Smooth muscle cell (in vitro differentiated cells): ENCODE data around the gene ATP9A. TPM values are rescaled to one million over a fixed set of nuclear protein-coding genes. Genes with fewer than 3 reads are reported as not detected.

Source experiments
- DNase-seq: peaks from one replicate; lab custom pipeline; 2025; ENCODE audit not compliant: unreplicated experiment; lab: John Stamatoyannopoulos, UW
- H2AFZ ChIP-seq: fragments of 200-600 bp; sonication (generic); 2 replicates; pipeline ENCODE4 v1.6.0; 2016; ENCODE audit warnings: antibody characterized with exemption, low read depth, mild to moderate bottlenecking
- H3F3A ChIP-seq: fragments of 200-600 bp; sonication (generic); 2 replicates; pipeline ENCODE4 v1.6.0; 2017; ENCODE audit warnings: antibody characterized with exemption, low read depth
- H3K27ac ChIP-seq: fragments of 200-600 bp; sonication (generic); 2 replicates; pipeline ENCODE4 v1.5.1; 2016; ENCODE audit warnings: low read depth, mild to moderate bottlenecking
- H3K27me3 ChIP-seq: fragments of 200-600 bp; sonication (generic); 2 replicates; pipeline ENCODE4 v1.6.1; 2016; ENCODE audit warnings: low read depth, mild to moderate bottlenecking
- H3K36me3 ChIP-seq: fragments of 200-600 bp; sonication (generic); 2 replicates; pipeline ENCODE4 v1.5.1; 2016; ENCODE audit warnings: low read depth
- H3K4me1 ChIP-seq: fragments of 200-600 bp; sonication (generic); 2 replicates; pipeline ENCODE4 v1.5.1; 2016; ENCODE audit warnings: low read depth
- H3K4me2 ChIP-seq: fragments of 200-600 bp; sonication (generic); 2 replicates; pipeline ENCODE4 v1.6.0; 2016; ENCODE audit warnings: mild to moderate bottlenecking
- H3K4me3 ChIP-seq: fragments of 200-600 bp; sonication (generic); 2 replicates; pipeline ENCODE4 v1.5.1; 2016; ENCODE audit warnings: mild to moderate bottlenecking
- H3K79me2 ChIP-seq: fragments of 200-600 bp; sonication (generic); 2 replicates; pipeline ENCODE4 v1.6.0; 2016; ENCODE audit warnings: low read depth, mild to moderate bottlenecking
- H3K9ac ChIP-seq: fragments of 200-600 bp; sonication (generic); 2 replicates; pipeline ENCODE4 v1.6.0; 2016; ENCODE audit warnings: low read depth
- H3K9me3 ChIP-seq: fragments of 200-600 bp; sonication (generic); replicated peaks from 2 replicates; pipeline ENCODE4 v1.5.1; 2016; ENCODE audit warnings: low read depth
- H4K20me1 ChIP-seq: fragments of 200-600 bp; sonication (generic); 2 replicates; pipeline ENCODE4 v1.6.0; 2016; ENCODE audit warnings: low read depth
- WGBS: methylation state at CpG from one replicate; pipeline ENCODE4 v1.1.7; 2016; ENCODE audit warnings: low lambda C conversion rate; 5-methylcytosine and 5-hydroxymethylcytosine counted together
- polyA plus RNA-seq: library from polyadenylated mRNA; unstranded; fragments of >200 nt; fragmentation: Nextera tagmentation; extraction: Ambion mirVana; gene quantifications from 2 replicates; pipeline ENCODE4 v1.2.1, GENCODE V29; 2016
- total RNA-seq: library from RNA; depleted of rRNA; stranded (reverse); fragments of >200 nt; gene quantifications from 2 replicates; pipeline ENCODE4 v1.2.3, GENCODE V29; 2014
- TF ChIP-seq, protein P1 (sequence below): fragments of 200-600 bp; sonication (generic); IDR thresholded peaks from 2 replicates; pipeline ENCODE4 v1.5.1; 2017; ENCODE audit warnings: borderline replicate concordance, mild to moderate bottlenecking, antibody characterized with exemption; ENCODE audit not compliant: insufficient read depth, poor library complexity, severe bottlenecking

ATP9A gene
- total and polyA plus RNA-seq, 2 experiments from 2014 or later = 3.4 to 8.0 TPM

DNA sequence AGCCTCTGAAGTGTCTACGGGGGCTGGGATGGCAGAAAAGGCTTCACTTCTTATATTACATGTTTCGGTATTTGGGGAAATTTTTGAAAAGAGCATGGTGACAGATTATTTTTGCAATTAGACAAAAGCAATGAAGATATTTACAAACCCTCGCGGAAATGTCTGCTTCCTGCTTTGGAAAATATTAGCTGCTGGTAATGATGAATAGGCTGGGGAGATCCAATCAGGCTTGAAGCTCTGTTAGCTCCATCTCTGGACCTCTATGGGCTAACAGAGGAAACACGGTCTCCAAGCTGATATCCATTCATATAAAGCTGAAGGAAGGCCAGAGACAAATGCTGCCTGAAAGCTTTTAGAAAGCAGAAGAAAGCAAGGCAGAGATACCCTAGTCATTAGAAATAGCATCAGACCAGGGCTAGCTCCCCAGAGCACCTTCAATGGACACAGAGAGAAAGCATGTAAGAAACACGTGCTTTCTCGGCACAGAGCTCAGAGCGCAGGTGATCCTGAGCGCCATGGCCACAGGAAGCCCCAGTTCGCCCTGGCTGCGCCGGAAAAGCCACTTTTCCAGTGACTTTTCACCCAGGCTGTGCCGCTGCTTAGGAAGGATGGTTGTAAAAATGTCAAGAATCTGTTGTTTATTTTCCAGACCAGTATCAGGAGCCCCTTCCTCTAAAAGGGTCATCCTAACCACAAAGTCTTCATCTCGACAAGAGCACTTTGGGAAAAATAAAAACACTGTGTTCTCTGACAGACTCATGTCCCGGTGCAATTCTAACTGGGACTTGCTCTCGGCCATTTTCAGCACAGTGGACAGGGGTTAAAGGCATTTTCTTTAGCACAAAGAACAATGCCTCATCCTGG lies 157.2 kb downstream of the ATP9A start:
- Histone ChIP-seq H3F3A (no peaks in the 10 kb centered on the region), H3K9ac (no peak overlapping the region), H4K20me1 (no peaks in the 10 kb centered on the region), H3K27ac (no peak overlapping the region), H3K36me3 (no peaks in the 10 kb centered on the region), H3K27me3 (no peaks in the 10 kb centered on the region), H3K4me3 (no peak overlapping the region), H3K9me3 (no peaks in the 10 kb centered on the region), H3K79me2 (no peaks in the 10 kb centered on the region), H3K4me1 (no peaks in the 10 kb centered on the region), H3K4me2 (no peak overlapping the region), H2AFZ (no peak overlapping the region)
- WGBS = 85% methylated on average over 16 of the region's 16 CpGs
- TF ChIP-seq, protein P1, sequence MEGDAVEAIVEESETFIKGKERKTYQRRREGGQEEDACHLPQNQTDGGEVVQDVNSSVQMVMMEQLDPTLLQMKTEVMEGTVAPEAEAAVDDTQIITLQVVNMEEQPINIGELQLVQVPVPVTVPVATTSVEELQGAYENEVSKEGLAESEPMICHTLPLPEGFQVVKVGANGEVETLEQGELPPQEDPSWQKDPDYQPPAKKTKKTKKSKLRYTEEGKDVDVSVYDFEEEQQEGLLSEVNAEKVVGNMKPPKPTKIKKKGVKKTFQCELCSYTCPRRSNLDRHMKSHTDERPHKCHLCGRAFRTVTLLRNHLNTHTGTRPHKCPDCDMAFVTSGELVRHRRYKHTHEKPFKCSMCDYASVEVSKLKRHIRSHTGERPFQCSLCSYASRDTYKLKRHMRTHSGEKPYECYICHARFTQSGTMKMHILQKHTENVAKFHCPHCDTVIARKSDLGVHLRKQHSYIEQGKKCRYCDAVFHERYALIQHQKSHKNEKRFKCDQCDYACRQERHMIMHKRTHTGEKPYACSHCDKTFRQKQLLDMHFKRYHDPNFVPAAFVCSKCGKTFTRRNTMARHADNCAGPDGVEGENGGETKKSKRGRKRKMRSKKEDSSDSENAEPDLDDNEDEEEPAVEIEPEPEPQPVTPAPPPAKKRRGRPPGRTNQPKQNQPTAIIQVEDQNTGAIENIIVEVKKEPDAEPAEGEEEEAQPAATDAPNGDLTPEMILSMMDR = no peak
- DNase-seq = no peak

- H4K20me1 ChIP-seq = no peaks in the 10 kb centered on the region
- H3K27ac ChIP-seq = no peak overlapping the region
- H2AFZ ChIP-seq = no peak overlapping the region
- TF ChIP-seq, protein P1 = no peak
- no peak overlapping the region for H3K4me2 ChIP-seq
- WGBS = 95% methylated on average over 8 of the region's 8 CpGs
- no peaks in the 10 kb centered on the region for H3K27me3 ChIP-seq
- no peak overlapping the region for H3K9ac ChIP-seq
- no peak for DNase-seq
- no peaks in the 10 kb centered on the region for H3K9me3 ChIP-seq
- H3K4me3 ChIP-seq = no peak overlapping the region
- no peaks in the 10 kb centered on the region for H3K4me1 ChIP-seq
- H3F3A ChIP-seq = no peaks in the 10 kb centered on the region
- no peaks in the 10 kb centered on the region for H3K79me2 ChIP-seq
- no peaks in the 10 kb centered on the region for H3K36me3 ChIP-seq
Observed at GRCh38 chr20:51610111-51610510, 158.1 kb downstream of the ATP9A start.

- H3K27me3 ChIP-seq = no peaks in the 10 kb centered on the region
Observed at GRCh38 chr20:51609251-51609650, 158.9 kb downstream of the ATP9A start.

More at GRCh38 chr20:51609251-51609650, 158.9 kb downstream of the ATP9A start:
- Histone ChIP-seq H3K4me3 (no peak overlapping the region), H3K36me3 (no peaks in the 10 kb centered on the region), H4K20me1 (no peaks in the 10 kb centered on the region), H3K9me3 (no peaks in the 10 kb centered on the region), H3K4me1 (no peaks in the 10 kb centered on the region), H3F3A (no peaks in the 10 kb centered on the region), H3K9ac (no peak overlapping the region), H3K79me2 (no peaks in the 10 kb centered on the region), H3K27ac (no peak overlapping the region), H3K4me2 (no peak overlapping the region), H2AFZ (no peak overlapping the region)
- DNase-seq = no peak
- 93% methylated on average over 9 of the region's 9 CpGs for WGBS
- TF ChIP-seq, protein P1 = no peak
